GM21381 (cell line): Measurements from ENCODE around the gene UBE2K.
"Not testable (repeated sequence)": the region's sequence is repeated elsewhere in the genome, so short reads cannot be mapped to it uniquely, and the experiment has no call there.

ENCODE experiments used
- ATAC-seq: cut with Tn5 transposase; IDR thresholded peaks from one replicate; pipeline ENCODE4 v1.9.1; 2021; ENCODE audit warnings: mild to moderate bottlenecking, moderate library complexity; ENCODE audit not compliant: unreplicated experiment

Gene UBE2K

GRCh38 chr4:39687014-39687413, 10.9 kb upstream of the UBE2K start:
- ATAC-seq, result no peak

DNA sequence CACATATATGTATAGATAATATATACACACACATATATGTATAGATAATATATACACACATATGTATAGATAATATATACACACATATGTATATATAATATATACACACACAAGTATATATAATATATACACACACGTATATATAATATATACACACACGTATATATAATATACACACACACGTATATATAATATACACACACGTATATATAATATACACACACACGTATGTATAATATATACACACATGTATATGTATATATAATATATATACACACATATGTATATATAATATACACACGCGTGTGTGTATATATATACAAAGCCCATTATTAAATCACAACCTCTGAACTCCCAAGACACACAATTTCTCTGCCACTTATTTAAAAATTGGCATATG, 8.0 kb upstream of the UBE2K start:
- no peak for ATAC-seq

DNA sequence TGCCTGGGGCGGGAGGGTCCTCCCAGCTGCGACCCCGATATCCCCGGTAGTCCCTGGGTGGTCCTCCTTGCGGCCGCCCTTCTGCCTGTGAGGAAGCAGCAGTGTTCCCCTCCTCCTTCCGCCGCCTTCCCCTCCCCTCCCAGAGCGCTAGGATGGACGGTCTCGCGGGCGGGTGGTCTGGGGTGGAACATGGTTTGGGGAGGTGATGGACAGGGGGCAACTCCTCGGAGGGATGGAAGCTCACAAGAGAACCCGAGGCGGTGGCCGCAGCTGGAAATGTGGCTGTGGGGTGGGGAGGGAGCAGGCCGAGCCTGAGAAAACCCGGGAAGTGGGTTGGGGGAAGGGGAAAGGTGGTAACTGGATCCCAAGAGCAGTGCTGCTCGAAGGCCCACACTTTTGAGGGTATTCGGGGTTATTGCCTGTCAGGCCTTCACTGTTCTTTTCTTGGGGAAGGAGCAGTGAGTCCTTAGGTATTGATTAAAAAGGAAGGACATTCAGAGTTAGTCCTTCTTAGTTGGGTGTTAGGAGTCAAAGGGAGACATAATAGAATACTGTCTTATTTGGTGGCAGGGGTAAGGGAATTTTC, 581 bp downstream of the UBE2K start:
- ATAC-seq, result peak; percentile 21

DNA sequence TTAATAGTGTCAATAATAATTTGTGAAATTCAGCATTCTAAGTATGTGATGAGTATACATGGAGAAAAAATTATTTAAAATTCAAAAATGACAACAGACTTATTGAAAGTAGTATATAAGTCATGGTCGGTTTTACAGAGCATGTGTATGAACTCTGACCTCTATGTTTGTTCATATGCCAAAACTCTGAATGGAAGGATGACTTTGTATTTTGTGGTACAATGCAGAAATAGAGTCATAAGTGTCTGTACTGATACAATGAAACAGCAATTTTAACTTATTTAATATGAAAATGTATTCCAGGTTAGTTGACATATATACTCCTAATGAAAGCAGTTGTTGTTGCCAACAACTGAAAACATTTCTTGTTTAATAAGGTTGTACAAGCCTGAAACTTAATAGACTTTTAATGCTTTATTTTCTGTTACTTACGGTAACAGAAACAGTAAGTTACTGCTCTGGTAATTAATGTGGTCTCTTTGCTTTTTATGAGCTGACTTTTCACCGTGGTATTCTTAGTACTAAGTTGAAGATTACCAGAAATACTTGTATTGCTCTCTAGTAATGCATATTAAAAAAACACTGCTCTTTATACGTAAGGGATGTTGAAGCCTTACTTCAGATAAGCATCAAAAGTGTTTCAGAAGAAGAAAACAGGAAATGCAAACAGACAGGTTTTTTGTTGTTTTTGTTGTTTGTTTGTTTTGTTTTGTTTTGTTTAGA, 1.9 kb downstream of the UBE2K start:
- ATAC-seq, result no peak

GRCh38 chr4:39700554-39700953, 2.6 kb downstream of the UBE2K start:
- ATAC-seq, result no peak

GRCh38 chr4:39702716-39703115, 4.8 kb downstream of the UBE2K start:
- no peak for ATAC-seq

- ATAC-seq, result not testable (repeated sequence)
Observed at GRCh38 chr4:39704789-39705188, 6.9 kb downstream of the UBE2K start.

GRCh38 chr4:39706334-39706733, 8.4 kb downstream of the UBE2K start:
- ATAC-seq, result no peak

GRCh38 chr4:39706741-39707511, 9.0 kb downstream of the UBE2K start:
- ATAC-seq, result no peak

GRCh38 chr4:39710098-39710896, 12.4 kb downstream of the UBE2K start:
- no peak for ATAC-seq

DNA sequence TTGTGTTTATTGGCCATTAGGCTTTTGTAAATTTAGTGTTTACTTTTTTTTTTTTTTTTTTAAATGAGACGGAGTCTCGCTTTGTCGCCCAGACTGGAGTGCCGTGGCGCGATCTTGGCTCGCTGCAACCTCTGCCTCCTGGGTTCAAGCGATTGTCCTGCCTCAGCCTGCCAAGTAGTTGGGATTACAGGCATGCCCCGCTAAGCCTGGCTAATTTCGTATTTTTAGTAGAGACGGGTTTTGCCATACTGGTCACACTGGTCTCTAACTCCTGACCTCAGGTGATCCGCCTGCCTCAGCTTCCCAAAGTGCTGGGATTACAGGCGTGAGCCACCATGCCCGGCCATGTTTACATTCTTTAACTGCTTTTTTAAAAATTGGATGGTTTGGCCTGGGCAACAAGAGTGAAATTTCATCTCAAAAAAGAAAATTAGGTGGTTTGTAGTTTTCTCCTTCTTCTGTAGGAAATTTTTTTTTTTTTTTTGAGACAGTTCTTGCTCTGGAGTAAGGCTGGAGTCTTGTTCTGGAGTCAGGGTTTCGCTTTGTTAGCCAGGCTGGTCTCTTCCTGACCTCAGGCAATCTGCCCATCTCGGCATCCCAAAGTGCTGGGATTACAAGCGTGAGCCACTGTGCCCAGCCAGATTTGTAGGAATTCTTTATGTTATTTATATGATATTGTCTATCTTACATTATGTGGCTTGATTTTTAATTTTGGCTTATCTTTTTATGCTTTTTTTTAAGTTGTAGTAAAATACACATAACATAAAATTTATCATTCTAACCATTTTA, 15.1 kb downstream of the UBE2K start:
- no peak for ATAC-seq

- no peak for ATAC-seq
Observed at GRCh38 chr4:39713691-39714090, 15.8 kb downstream of the UBE2K start.

- no peak for ATAC-seq
Observed at GRCh38 chr4:39714166-39714565, 16.2 kb downstream of the UBE2K start.

DNA sequence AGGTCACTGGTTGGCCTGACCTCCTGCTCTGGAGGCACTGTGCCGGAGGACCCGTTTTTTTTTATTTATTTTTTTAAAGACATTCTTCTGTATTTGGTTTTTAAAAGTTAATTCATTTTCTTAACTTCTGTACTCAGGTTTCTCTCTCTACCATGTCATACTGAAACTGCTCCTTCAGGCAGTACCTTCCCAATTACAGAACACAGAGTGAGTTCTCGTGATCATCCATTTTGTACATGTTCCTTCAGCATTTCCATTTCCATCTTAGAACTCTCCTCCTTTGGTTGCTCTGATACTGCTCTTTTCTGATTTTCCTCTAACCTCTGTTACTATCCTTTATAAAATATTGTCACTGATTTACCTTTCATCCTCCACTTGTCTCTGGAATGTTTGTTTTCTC, 17.9 kb downstream of the UBE2K start:
- ATAC-seq, result no peak

DNA sequence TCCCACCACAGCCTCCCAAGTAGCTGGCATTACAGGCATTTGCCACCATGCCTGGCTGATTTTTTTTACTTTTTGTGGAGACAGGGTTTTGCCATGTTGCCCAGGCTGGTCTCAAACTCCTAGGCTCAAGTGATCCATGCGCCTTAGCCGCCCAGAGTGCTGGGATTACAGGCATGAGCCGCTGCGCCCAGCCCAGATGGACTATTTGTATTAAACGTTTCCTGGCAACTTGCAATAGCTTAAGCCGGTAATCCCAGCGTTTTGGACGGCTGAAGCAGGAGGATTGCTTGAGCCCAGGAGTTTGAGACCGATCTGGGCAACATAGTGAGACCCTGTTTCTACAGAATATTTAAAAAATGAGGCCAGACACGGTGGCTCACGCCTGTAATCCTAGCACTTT, 18.4 kb downstream of the UBE2K start:
- ATAC-seq, result no peak

DNA sequence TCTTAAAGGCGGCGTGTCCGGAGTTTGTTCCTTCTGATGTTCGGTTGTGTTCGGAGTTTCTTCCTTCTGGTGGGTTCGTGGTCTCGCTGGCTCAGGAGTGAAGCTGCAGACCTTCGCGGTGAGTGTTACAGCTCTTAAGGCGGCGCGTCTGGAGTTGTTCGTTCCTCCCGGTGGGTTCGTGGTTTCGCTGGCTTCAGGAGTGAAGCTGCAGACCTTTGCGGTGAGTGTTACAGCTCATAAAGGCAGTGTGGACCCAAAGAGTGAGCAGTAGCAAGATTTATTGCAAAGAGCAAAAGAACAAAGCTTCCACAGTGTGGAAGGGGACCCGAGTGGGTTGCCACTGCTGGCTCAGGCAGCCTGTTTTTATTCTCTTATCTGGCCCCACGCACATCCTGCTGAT, 19.8 kb downstream of the UBE2K start:
- ATAC-seq, result not testable (repeated sequence)

- ATAC-seq, result no peak
Observed at GRCh38 chr4:39718366-39719323, 20.7 kb downstream of the UBE2K start.

DNA sequence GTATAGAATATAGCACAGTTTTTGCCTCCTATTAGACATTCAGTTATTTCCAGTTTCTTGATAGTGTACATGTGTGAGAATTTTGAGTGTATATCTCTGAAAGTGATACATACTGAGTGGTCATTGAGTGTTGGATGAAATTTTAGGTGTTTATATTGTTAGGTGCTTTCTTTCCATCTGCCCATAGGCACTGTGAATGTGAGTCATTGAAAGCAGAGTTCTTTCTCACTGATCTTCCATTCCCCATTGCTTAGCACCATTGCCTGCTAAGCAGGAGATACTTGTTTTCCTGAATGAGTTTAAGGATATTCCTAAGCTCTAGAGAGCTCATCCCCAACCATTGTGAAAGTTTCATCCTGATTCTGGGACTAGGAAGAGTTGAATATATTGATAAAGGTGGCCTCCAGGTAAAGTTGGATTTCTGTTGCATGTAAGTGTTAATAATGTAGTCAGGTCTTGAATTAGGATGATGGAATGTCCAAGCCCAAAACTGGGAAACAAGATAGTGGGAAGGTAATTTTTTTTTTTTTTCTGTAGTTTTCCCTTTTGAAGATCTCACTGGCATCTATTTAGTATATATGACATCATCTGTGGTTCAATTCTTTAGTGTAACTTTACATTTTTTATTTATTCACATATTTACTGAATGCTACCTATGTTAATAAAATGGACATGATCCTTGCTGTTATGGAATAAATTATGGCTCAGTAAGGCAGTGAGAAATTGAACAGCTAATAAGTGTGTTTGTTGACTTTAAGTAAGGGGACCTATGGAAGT, 22.1 kb downstream of the UBE2K start:
- ATAC-seq, result no peak

- ATAC-seq, result not testable (repeated sequence)
Observed at GRCh38 chr4:39721273-39721672, 23.3 kb downstream of the UBE2K start.
